H1 (cell line): ENCODE measurements around the gene FLRT2.

Experiments used
- ATF3 ChIP-seq: IDR thresholded peaks from 2 replicates; pipeline ENCODE4 v1.6.1; 2011; ENCODE audit warnings: low read depth, mild to moderate bottlenecking, low read length; ENCODE audit not compliant: insufficient read depth
- CTCF ChIP-seq, 3 experiments: IDR thresholded peaks; 1 replicate in 2 of 3; 2 replicates in 1 of 3; pipeline versions ENCODE4 v1.5.1 to v1.6.1; 2011; ENCODE audit warnings: low read length in 3 of 3, mild to moderate bottlenecking in 3 of 3, inconsistent platforms in 2 of 3, low read depth in 1 of 3, moderate library complexity in 1 of 3; ENCODE audit not compliant: insufficient read depth in 1 of 3; ENCODE audit errors: control extremely low read depth in 1 of 3
- EZH2 ChIP-seq: fragments of 200-600 bp; sonication (generic); IDR thresholded peaks from 2 replicates; pipeline ENCODE4 v1.7.1; 2012; ENCODE audit warnings: low read depth, mild to moderate bottlenecking, moderate library complexity, low read length, inconsistent platforms; ENCODE audit not compliant: severe bottlenecking
- JUN ChIP-seq: IDR thresholded peaks from 2 replicates; pipeline ENCODE4 v1.6.1; 2011; ENCODE audit warnings: low read depth, mild to moderate bottlenecking, improper control_type of control experiment, low read length
- MAFK ChIP-seq: IDR thresholded peaks from 2 replicates; pipeline ENCODE4 v1.6.1; 2012; ENCODE audit warnings: low read depth, mild to moderate bottlenecking, improper control_type of control experiment, low read length
- POLR2A ChIP-seq, 2 experiments: IDR thresholded peaks; 1 replicate in 1 of 2; 2 replicates in 1 of 2; pipeline ENCODE4 v1.6.1; 2011; ENCODE audit warnings: low read depth in 2 of 2, low read length in 2 of 2, mild to moderate bottlenecking in 2 of 2; ENCODE audit errors: control extremely low read depth in 1 of 2
- POLR2AphosphoS5 ChIP-seq: IDR thresholded peaks from 2 replicates; pipeline ENCODE4 v1.6.1; 2011; ENCODE audit warnings: low read depth, low read length
- SIRT6 ChIP-seq: IDR thresholded peaks from one replicate; pipeline ENCODE4 v1.7.1; 2012; ENCODE audit warnings: low read length, inconsistent platforms
- SP1 ChIP-seq: IDR thresholded peaks from 2 replicates; pipeline ENCODE4 v1.6.1; 2011; ENCODE audit warnings: low read depth, low read length
- TAF1 ChIP-seq: IDR thresholded peaks from 2 replicates; pipeline ENCODE4 v1.6.1; 2011; ENCODE audit warnings: mild to moderate bottlenecking, low read depth, low read length
- ZNF274 ChIP-seq: IDR thresholded peaks from 2 replicates; pipeline ENCODE4 v1.7.0; 2012; ENCODE audit warnings: low read length, borderline replicate concordance; ENCODE audit errors: extremely low read depth
- TF ChIP-seq, protein P1 (sequence below): IDR thresholded peaks from 2 replicates; pipeline ENCODE4 v1.6.1; 2011; ENCODE audit warnings: low read length, improper control_type of control experiment

DNA sequence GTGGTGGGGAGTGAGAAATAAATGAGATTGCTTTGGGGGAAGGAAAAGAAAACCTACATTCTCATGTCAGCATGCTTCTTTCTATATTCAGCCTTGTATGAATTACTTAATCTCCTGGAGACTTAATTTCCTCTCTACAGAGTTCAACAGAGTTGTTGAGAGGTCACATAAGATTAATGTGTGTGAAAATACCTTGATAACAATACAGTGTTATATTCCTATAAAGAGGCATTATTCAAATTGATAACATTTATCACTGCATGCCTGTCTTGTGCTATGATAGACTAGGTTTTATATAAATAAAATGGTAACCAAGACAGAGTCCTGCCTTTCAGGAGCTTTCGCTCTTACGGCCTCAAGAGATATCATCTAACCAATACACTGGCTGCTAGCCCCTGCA lies 9.6 kb downstream of the FLRT2 start:
- TF ChIP-seq, protein P1, sequence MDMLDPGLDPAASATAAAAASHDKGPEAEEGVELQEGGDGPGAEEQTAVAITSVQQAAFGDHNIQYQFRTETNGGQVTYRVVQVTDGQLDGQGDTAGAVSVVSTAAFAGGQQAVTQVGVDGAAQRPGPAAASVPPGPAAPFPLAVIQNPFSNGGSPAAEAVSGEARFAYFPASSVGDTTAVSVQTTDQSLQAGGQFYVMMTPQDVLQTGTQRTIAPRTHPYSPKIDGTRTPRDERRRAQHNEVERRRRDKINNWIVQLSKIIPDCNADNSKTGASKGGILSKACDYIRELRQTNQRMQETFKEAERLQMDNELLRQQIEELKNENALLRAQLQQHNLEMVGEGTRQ: no peak
- TF ChIP-seq SIRT6 (no peak), JUN (no peak), MAFK (no peak), SP1 (no peak), ATF3 (no peak), POLR2AphosphoS5 (no peak), CTCF (IDR thresholded peaks at IDR 0.05; ENCODE audit: control extremely low read depth in 1 of 3, insufficient read depth in 1 of 3, low read depth in 1 of 3, low read length in 3 of 3) (no peak), POLR2A (IDR thresholded peaks at IDR 0.05; ENCODE audit: control extremely low read depth in 1 of 2, low read depth in 2 of 2, low read length in 2 of 2) (no peak), ZNF274 (no peak), TAF1 (no peak), EZH2 (no peak)
